ENCODE data around the gene MYO18B.

MYO18B gene

DNA sequence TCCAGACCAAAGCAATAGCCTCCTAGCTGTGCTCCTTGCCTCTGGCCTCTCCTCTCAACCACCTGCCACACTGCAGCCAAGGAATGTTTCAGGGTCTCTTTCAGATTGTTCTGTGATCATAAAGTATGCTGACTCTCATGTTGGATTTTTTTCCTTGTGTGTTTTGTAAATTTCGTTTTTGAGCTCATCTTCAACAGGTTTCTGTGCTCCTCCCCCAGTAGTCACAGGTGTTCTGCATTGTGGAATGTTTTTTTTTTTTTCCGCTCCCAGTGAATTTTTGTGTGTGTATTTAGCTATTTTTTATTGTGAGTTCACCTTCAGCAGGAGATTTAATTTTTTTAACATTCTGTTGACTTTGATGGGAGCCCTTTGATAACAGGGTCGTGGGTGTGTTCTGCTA is 153.7 kb downstream of the MYO18B start:
- TF ChIP-seq, protein P1, sequence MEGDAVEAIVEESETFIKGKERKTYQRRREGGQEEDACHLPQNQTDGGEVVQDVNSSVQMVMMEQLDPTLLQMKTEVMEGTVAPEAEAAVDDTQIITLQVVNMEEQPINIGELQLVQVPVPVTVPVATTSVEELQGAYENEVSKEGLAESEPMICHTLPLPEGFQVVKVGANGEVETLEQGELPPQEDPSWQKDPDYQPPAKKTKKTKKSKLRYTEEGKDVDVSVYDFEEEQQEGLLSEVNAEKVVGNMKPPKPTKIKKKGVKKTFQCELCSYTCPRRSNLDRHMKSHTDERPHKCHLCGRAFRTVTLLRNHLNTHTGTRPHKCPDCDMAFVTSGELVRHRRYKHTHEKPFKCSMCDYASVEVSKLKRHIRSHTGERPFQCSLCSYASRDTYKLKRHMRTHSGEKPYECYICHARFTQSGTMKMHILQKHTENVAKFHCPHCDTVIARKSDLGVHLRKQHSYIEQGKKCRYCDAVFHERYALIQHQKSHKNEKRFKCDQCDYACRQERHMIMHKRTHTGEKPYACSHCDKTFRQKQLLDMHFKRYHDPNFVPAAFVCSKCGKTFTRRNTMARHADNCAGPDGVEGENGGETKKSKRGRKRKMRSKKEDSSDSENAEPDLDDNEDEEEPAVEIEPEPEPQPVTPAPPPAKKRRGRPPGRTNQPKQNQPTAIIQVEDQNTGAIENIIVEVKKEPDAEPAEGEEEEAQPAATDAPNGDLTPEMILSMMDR (IDR thresholded peaks at IDR 0.05; ENCODE audit: control extremely low read depth, extremely low read depth, low read depth, missing control alignments): no peak
- CTCF ChIA-PET: interaction anchor here (0.6 to 4.4 kb wide), 6 partner anchors 8 to 465 kb away, joined by 3 to 25 read pairs (median 3); no protein-coding TSS in a partner anchor
- POLR2A ChIA-PET: no interaction called here
- no peak for DNase-seq (ENCODE audit: extremely low spot score)

DNA sequence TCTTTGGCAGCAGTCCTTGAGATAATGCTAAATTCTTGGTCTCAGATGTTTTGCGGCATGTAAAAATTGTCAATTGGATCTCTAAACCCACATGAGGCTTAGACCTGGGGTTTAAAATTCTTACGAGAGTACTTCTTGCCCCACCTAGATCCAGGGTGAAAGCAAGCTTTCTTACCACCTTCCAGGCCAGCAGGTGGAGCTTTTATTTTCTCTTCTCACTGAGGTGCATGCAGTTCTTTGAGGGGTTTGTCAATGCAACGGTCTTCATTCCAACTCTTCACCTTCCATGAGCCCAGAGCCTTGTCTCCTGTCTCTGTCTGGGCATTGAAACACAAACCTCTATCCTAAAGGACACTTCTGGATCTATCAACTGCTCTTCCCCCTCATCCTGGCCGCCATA is 154.1 kb downstream of the MYO18B start:
- ChIA-PET POLR2A (no interaction called here), CTCF (interaction anchor here (0.7 to 4.4 kb wide), 4 partner anchors 9 to 435 kb away, joined by 3 to 25 read pairs (median 3); no protein-coding TSS in a partner anchor)
- TF ChIP-seq, protein P1 (IDR thresholded peaks at IDR 0.05; ENCODE audit: control extremely low read depth, extremely low read depth, low read depth, missing control alignments): peak; percentile 3
- peak; percentile 18 for DNase-seq (ENCODE audit: extremely low spot score)

DNA sequence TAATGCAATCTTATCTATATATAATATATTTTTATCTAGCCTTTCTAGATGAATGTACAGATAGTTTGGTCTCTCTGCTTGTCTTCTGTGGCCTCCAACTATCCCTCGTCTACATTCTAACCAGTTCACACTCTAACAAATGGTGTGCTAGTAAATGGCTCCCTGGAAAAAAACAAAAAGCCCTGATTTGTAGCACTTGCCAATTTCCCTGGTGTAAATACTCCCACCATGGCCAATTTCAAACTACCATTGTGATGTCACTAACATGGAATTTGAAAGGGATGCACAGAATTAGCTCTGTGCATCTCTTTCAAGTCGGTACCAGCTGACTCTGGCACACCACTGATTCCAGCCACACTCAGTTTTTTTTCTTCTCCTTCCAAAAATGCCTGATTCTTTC is 154.6 kb downstream of the MYO18B start:
- POLR2A ChIA-PET: no interaction called here
- TF ChIP-seq, protein P1 (IDR thresholded peaks at IDR 0.05; ENCODE audit: control extremely low read depth, extremely low read depth, low read depth, missing control alignments): no peak
- no peak for DNase-seq (ENCODE audit: extremely low spot score)
- CTCF ChIA-PET: interaction anchor here (1.4 to 4.4 kb wide), 2 partner anchors 11 to 435 kb away, joined by 3 to 25 read pairs; no protein-coding TSS in a partner anchor

DNA sequence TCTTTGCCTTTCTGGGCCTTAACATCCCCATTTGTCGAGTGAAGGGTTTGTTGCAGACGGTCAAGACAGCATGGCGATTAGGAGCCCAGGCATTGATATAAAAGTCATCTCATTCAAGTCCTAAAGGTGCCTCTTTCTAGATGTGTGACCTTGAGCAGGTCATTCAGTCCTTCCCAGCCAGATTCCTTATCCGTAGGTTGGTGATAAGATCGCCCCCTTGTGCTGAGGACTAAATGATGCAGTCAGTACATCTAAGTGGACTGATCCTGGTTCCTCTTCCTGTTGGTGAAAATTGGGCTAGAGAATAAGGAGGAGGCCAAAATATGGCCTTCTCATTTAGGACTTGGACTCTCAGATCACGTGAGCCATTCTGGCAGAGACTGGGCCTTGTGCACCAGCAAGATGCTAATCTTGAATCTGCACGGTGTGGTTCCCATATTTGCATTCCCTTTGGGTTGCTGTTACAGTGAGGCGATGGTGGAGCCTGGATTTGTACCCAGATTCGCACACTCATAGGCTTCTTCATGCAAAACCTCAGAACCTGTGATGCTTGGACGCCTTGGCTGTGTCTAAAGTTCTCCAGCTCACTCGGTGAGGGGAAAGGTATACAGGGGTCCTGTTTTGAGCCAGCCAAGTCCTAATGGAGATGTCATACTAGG is 156.8 kb downstream of the MYO18B start:
- CTCF ChIA-PET: interaction anchor here (1.9 kb wide), 1 partner anchor 9 kb away, joined by 6 read pairs; no protein-coding TSS in a partner anchor
- no peak for DNase-seq (ENCODE audit: extremely low spot score)
- POLR2A ChIA-PET: no interaction called here
- TF ChIP-seq, protein P1 (IDR thresholded peaks at IDR 0.05; ENCODE audit: control extremely low read depth, extremely low read depth, low read depth, missing control alignments): peak; percentile 15

DNA sequence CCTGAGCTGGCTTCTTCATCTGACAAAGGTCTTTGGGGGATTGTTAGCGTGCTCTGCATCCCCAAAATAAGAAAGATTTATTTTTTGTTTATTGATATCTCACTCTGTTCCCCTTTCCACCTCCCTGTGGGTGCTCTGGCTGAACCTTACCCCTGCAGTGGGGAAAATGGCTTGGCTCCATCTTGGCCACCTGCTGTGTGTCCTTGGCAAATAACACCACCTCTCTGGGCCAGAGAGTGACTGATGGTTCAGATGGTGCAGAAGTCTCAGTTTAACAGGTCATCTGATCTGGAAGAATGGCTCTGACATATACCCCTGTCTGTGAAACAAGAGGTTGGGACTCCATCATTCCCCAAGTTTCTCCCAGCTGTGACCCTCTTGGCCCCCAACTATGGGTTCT is 157.6 kb downstream of the MYO18B start:
- CTCF ChIA-PET: interaction anchor here (1.9 kb wide), 1 partner anchor 9 kb away, joined by 6 read pairs; no protein-coding TSS in a partner anchor
- POLR2A ChIA-PET: no interaction called here

DNA sequence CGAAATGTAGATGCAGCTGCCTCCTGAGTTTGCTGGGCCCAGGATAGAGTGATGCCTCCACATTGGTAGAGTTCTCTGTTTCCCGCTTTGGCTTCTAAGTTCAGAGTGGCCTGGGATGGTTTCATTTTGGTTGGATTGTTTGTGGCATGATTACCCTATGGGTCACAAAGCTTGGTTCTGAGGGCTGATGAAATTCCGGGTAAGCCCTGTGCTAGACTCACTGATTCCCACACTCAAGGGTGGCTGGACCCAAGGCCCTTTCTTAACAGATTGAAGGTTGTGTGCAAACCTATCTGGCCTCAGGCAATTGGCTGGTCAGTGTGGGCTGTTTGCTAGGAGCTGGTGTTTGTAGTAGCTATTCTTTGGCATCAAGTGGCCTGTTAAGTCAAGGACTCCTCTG is 158.4 kb downstream of the MYO18B start:
- CTCF ChIA-PET: interaction anchor here (1.0 to 1.9 kb wide), 2 partner anchors 10 to 14 kb away, joined by 3 to 6 read pairs; no protein-coding TSS in a partner anchor
- no peak for DNase-seq (ENCODE audit: extremely low spot score)
- POLR2A ChIA-PET: no interaction called here
- TF ChIP-seq, protein P1 (IDR thresholded peaks at IDR 0.05; ENCODE audit: control extremely low read depth, extremely low read depth, low read depth, missing control alignments): no peak

More for the DNA sequence above, 157.6 kb downstream of the MYO18B start:
- TF ChIP-seq, protein P1 (IDR thresholded peaks at IDR 0.05; ENCODE audit: control extremely low read depth, extremely low read depth, low read depth, missing control alignments): no peak
- DNase-seq (ENCODE audit: extremely low spot score): no peak
